Mesenteric fat pad (tissue), 1 donor: ENCODE data around the gene PHETA2. TPM values are rescaled to one million over a fixed set of nuclear protein-coding genes. Genes with fewer than 3 reads are reported as not detected.
A peak's percentile ranks its signal among the peaks of the same experiment; 100 is the strongest.

ENCODE experiments used
- DNase-seq: peaks from one replicate; pipeline ENCODE4 v3.0.0-alpha.2; 2020; ENCODE audit warnings: low spot score
- long read RNA-seq: library from polyadenylated mRNA; unstranded; transcript quantifications from one replicate; pipeline ENCODE4 v2.0.0, GENCODE V29; 2020
- total RNA-seq: library from RNA; stranded (reverse); fragmentation: NEBNext Ultra II Directional; extraction: Animal tissue kit (Norgen Biotek cat#: 25700); gene quantifications from one replicate; pipeline ENCODE4 v1.2.1, GENCODE V29; 2021
- donor health status: DM: yes; HTN: yes; CAD: no.

The PHETA2 gene
- 11.0 TPM for total RNA-seq
- long read RNA-seq, transcript PHETA2-201 (3 exons, 2,335 nt) = major isoform, 95 of 104 reads
- long read RNA-seq, partial matches to known transcripts = 1 of 104 reads
- long read RNA-seq, other reads (novel, unspliced or antisense) = 7 of 104 reads

GRCh38 chr22:42074132-42074811, at the start of gene PHETA2:
PHETA2 (plus strand) TSS chr22:42074248; CDS start chr22:42077294, 3,046 bp downstream.
- DNase-seq = peak; percentile 90

GRCh38 chr22:42025421-42025820, 48.6 kb upstream of the PHETA2 start:
- no peak for DNase-seq

- DNase-seq = no peak
These were observed 47.3 kb upstream of the PHETA2 start for GRCh38 chr22:42026705-42027104.

GRCh38 chr22:42033263-42034181, 40.5 kb upstream of the PHETA2 start:
- no peak for DNase-seq

GRCh38 chr22:42035256-42035655, 38.8 kb upstream of the PHETA2 start:
- DNase-seq = no peak

GRCh38 chr22:42039271-42039670, 34.8 kb upstream of the PHETA2 start:
- DNase-seq = no peak

- DNase-seq = no peak
These were observed 32.3 kb upstream of the PHETA2 start for GRCh38 chr22:42041784-42042183.

- DNase-seq = no peak
These were observed 23.3 kb upstream of the PHETA2 start for GRCh38 chr22:42050641-42051180.

- DNase-seq = peak; percentile 14
These were observed 21.3 kb upstream of the PHETA2 start for GRCh38 chr22:42052765-42053164.

GRCh38 chr22:42056757-42057511, 17.1 kb upstream of the PHETA2 start:
- DNase-seq = no peak

GRCh38 chr22:42060489-42060888, 13.6 kb upstream of the PHETA2 start:
- DNase-seq = peak; percentile 62

- no peak for DNase-seq
These were observed 13.0 kb upstream of the PHETA2 start for GRCh38 chr22:42061041-42061440.

GRCh38 chr22:42062506-42063170, 11.4 kb upstream of the PHETA2 start:
- DNase-seq = peak; percentile 55

- DNase-seq = peak; percentile 39
These were observed 9.4 kb upstream of the PHETA2 start for GRCh38 chr22:42064629-42065028.

- DNase-seq = peak; percentile 76
These were observed 8.5 kb upstream of the PHETA2 start for GRCh38 chr22:42065438-42066125.

GRCh38 chr22:42066126-42066761, 7.8 kb upstream of the PHETA2 start:
- DNase-seq = peak; percentile 62

- DNase-seq = peak; percentile 72
These were observed 7.1 kb upstream of the PHETA2 start for GRCh38 chr22:42066937-42067336.

GRCh38 chr22:42067671-42068251, 6.3 kb upstream of the PHETA2 start:
- DNase-seq = peak; percentile 65

- peak; percentile 59 for DNase-seq
These were observed 5.8 kb upstream of the PHETA2 start for GRCh38 chr22:42068291-42068690.
